Measurements from ENCODE around the gene RAE1.

GRCh38 chr20:57404006-57404405 lies 53.0 kb downstream of the RAE1 start:
- TF ChIP-seq POLR2A (IDR thresholded peaks at IDR 0.05; ENCODE audit: low read length): no peak
- TF ChIP-seq GATA1 (IDR thresholded peaks at IDR 0.05; ENCODE audit: low read depth, low read length): no peak

Data from erythroblast (primary cell).